Gastrocnemius medialis (tissue), 4 donors: ENCODE results near the gene TERC. TPM values are rescaled to one million over a fixed set of nuclear protein-coding genes. Genes with fewer than 3 reads are reported as not detected.

Source experiments
- ATAC-seq, 2 donors: fragments of 150-250 bp; one replicate each; pipeline ENCODE4 v1.9.1; 2016
- DNase-seq, 2 donors: peaks; one replicate each; pipeline ENCODE4 v3.0.0-alpha.2; 2019
- H3K27ac ChIP-seq, 4 donors: fragments of 200-600 bp; sonication (generic); 1 replicate in 1 of 4; 2 replicates in 3 of 4; pipeline ENCODE4 v1.5.1; 2016 to 2018; ENCODE audit warnings: mild to moderate bottlenecking in 2 of 4, moderate library complexity in 1 of 4
- H3K27me3 ChIP-seq, 3 donors: fragments of 200-600 bp; sonication (generic) in 2 of 3; 1 replicate in 1 of 3; 2 replicates in 2 of 3; pipeline versions ENCODE4 v1.5.1 to v1.6.0; 2016 to 2019; ENCODE audit warnings: mild to moderate bottlenecking in 1 of 3, moderate library complexity in 1 of 3
- H3K36me3 ChIP-seq, 2 donors: fragments of 200-600 bp; sonication (generic) in 1 of 2; one replicate each; pipeline ENCODE4 v1.5.1; 2017 to 2018
- H3K4me1 ChIP-seq, 2 donors: fragments of 200-600 bp; sonication (generic) in 1 of 2; one replicate each; pipeline ENCODE4 v1.5.1; 2016 to 2017; ENCODE audit warnings: mild to moderate bottlenecking in 2 of 2
- H3K4me3 ChIP-seq, 4 donors: fragments of 200-600 bp; sonication (generic) in 3 of 4; 1 replicate in 1 of 4; 2 replicates in 3 of 4; pipeline ENCODE4 v1.5.1; 2016 to 2019; ENCODE audit warnings: mild to moderate bottlenecking in 2 of 4
- H3K9me3 ChIP-seq, 3 donors: fragments of 200-600 bp; sonication (generic) in 2 of 3; 1 replicate in 1 of 3; 2 replicates in 2 of 3; pipeline ENCODE4 v1.5.1; 2016 to 2019
- POLR2A ChIP-seq, 2 donors: fragments of 450-650 bp; IDR thresholded peaks; one replicate each; pipeline ENCODE4 v1.6.1; 2017; ENCODE audit warnings: antibody characterized with exemption in 2 of 2, mild to moderate bottlenecking in 2 of 2, moderate library complexity in 2 of 2
- in situ Hi-C, 4 donors: fragments of 200-750 bp; cut with MboI; loops; one replicate each; pipeline versions ENCODE4 v1.15.0 to v1.8.0; 2017; ENCODE audit warnings: low sequenced_read_pairs in 4 of 4
- intact Hi-C: fragments of 100-400 bp; cut with DNase I; formaldehyde crosslinking; loops from one replicate; pipeline ENCODE4 v1.15.1; 2023; ENCODE audit warnings: low total_unique reads
- total RNA-seq, 4 donors: library from RNA; depleted of rRNA; stranded (reverse); fragments of >200 nt; gene quantifications; one replicate each; pipeline versions ENCODE4 v1.1.0 to v1.2.3, GENCODE V29; 2016
- TF ChIP-seq, protein P1 (sequence below), 5 experiments: fragments of 450-650 bp in 3 of 5; fragments of 200-600 bp in 2 of 5; sonication (generic) in 2 of 5; IDR thresholded peaks in 4 of 5; conservative IDR thresholded peaks in 1 of 5; 1 replicate in 4 of 5; 2 replicates in 1 of 5; pipeline ENCODE4 v1.5.1; 2016 to 2019; ENCODE audit warnings: antibody characterized with exemption in 5 of 5, mild to moderate bottlenecking in 3 of 5, moderate library complexity in 3 of 5

TERC gene
- total RNA-seq, 4 donors from 2014 or later = 12.0 to 143 (median 24.0) TPM

- no peaks in the 10 kb centered on the region for H3K27me3 ChIP-seq
- H3K27ac ChIP-seq = peak within 1 kb of the TSS; percentile 95 to 100 (median 97)
- TF ChIP-seq, protein P1, sequence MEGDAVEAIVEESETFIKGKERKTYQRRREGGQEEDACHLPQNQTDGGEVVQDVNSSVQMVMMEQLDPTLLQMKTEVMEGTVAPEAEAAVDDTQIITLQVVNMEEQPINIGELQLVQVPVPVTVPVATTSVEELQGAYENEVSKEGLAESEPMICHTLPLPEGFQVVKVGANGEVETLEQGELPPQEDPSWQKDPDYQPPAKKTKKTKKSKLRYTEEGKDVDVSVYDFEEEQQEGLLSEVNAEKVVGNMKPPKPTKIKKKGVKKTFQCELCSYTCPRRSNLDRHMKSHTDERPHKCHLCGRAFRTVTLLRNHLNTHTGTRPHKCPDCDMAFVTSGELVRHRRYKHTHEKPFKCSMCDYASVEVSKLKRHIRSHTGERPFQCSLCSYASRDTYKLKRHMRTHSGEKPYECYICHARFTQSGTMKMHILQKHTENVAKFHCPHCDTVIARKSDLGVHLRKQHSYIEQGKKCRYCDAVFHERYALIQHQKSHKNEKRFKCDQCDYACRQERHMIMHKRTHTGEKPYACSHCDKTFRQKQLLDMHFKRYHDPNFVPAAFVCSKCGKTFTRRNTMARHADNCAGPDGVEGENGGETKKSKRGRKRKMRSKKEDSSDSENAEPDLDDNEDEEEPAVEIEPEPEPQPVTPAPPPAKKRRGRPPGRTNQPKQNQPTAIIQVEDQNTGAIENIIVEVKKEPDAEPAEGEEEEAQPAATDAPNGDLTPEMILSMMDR (IDR thresholded peaks at IDR 0.05 in 4 of 5, conservative IDR thresholded peaks at IDR 0.05 in 1 of 5) = no peak
- peak; percentile 99 for TF ChIP-seq POLR2A (IDR thresholded peaks at IDR 0.05)
- peak; percentile 85 to 88 for DNase-seq
- peaks cover 26 to 27% of the 10 kb centered on the region in 2 donors for H3K4me1 ChIP-seq
- ATAC-seq = peak; percentile 86 to 88
- intact Hi-C loops (loop anchor here (1.0 to 5.0 kb wide), 4 partner anchors 194 to 584 kb away; partner anchors contain the start of genes PHC3, PRKCI, SEC62 and SKIL), in situ Hi-C loops (loop anchor here in 2 of 4 donors (10.0 to 25.0 kb wide), 2 partner anchors 192 to 589 kb away; partner anchors contain the start of genes SEC62 (in 1 of the 2) and SKIL (in 1 of the 2))
- H3K4me3 ChIP-seq = peak within 1 kb of the TSS; percentile 76 to 99 (median 92)
- H3K9me3 ChIP-seq = no peaks in the 10 kb centered on the region
- peaks cover 0 to 32% of the 10 kb centered on the region in 2 donors for H3K36me3 ChIP-seq
These were observed 8.3 kb upstream of the TERC start, which contains the start of gene MYNN for GRCh38 chr3:169772897-169773816. MYNN (plus strand) TSS chr3:169773396; CDS start chr3:169774296, 900 bp downstream.

DNA sequence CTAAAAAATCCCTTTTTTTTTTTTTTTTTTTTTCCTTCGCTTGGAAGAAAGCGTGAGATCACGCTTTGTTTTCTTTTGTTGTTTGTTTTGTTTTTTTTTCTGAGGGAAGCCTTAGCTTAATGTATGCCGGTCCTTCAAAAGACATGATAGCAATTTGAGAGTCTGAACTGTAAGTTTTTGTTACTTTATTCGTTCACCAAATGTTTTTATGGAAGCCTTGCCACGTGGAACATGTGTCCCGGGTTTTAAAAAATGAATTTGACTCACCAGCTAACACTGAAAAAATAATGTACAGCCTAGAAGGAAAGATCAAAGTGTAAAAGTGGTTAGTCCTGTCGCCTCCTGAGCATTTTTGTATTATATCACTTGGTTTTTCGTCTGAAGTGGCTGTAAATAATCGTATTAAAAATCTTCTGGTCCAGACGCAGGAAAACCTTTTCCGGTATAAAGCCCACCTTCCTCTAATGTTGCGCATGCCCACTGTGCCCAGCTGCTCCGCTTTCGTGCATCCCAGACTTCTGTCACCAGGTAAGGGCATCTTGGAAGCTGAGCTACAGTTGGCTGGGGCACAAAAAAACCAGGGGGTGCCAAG, 7.5 kb upstream of the TERC start:
- Histone ChIP-seq H3K4me3 (peak overlapping the region; percentile 76 to 99 (median 92)), H3K4me1 (peaks cover 26 to 27% of the 10 kb centered on the region in 2 donors), H3K9me3 (no peaks in the 10 kb centered on the region), H3K27ac (peak overlapping the region; percentile 95 to 100 (median 97)), H3K27me3 (no peaks in the 10 kb centered on the region), H3K36me3 (peaks cover 0 to 25% of the 10 kb centered on the region in 2 donors)
- in situ Hi-C loops (loop anchor here in 2 of 4 donors (10.0 to 25.0 kb wide), 2 partner anchors 192 to 590 kb away; partner anchors contain the start of genes SEC62 (in 1 of the 2) and SKIL (in 1 of the 2)), intact Hi-C loops (loop anchor here (1.0 to 5.0 kb wide), 4 partner anchors 195 to 584 kb away; partner anchors contain the start of genes PHC3, PRKCI, SEC62 and SKIL)
- TF ChIP-seq POLR2A (IDR thresholded peaks at IDR 0.05) = no peak
- TF ChIP-seq, protein P1 (IDR thresholded peaks at IDR 0.05 in 4 of 5, conservative IDR thresholded peaks at IDR 0.05 in 1 of 5) = no peak
- ATAC-seq (peak; percentile 72 to 77), DNase-seq (peak; percentile 67 to 76)

DNA sequence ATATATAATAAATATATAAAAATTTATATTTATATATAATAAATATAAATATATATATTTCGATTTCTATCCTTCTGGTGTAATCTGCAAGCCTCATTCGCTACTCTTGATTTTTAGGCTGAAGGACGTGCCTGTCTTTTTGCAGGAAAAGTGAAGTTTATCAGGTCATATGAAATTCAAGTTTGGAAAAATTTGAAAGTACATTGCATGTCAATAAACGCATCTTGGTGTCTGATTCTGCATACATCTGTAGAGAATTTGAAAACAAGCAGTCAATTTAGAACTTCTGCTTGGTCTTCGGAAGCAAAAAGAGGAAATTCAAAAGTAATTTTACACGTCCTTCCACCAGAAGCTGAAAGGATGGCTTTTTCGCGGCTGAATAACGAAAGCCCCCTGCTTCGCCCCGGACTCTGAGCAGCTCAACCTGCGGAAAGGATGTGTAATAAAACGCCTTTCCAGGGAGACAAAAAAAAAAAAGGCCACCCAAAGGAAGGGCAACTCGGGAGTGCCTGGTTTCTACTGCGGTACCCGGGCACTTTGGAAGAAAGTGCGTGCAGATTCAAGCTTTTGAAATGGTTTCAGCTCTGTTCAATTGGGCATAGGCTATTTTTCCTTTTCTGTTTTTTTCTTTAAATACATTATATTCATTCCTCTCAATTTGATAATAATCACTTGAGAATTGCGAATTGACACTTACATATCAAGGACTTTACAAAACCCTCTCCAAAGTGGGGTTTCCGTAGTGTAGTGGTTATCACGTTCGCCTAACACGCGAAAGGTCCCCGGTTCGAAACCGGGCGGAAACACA, 6.8 kb upstream of the TERC start:
- peak overlapping the region; percentile 76 to 99 (median 92) for H3K4me3 ChIP-seq
- intact Hi-C loops (loop anchor here (1.0 to 5.0 kb wide), 4 partner anchors 196 to 585 kb away; partner anchors contain the start of genes PHC3, PRKCI, SEC62 and SKIL), in situ Hi-C loops (loop anchor here in 2 of 4 donors (10.0 to 25.0 kb wide), 2 partner anchors 193 to 591 kb away; partner anchors contain the start of genes SEC62 (in 1 of the 2) and SKIL (in 1 of the 2))
- peak overlapping the region; percentile 95 to 100 (median 97) for H3K27ac ChIP-seq
- H3K27me3 ChIP-seq = no peaks in the 10 kb centered on the region
- TF ChIP-seq, protein P1 (IDR thresholded peaks at IDR 0.05 in 4 of 5, conservative IDR thresholded peaks at IDR 0.05 in 1 of 5) = no peak
- no peak for TF ChIP-seq POLR2A (IDR thresholded peaks at IDR 0.05)
- no peaks in the 10 kb centered on the region for H3K9me3 ChIP-seq
- peaks cover 26 to 27% of the 10 kb centered on the region in 2 donors for H3K4me1 ChIP-seq
- peaks cover 0 to 19% of the 10 kb centered on the region in 2 donors for H3K36me3 ChIP-seq
- DNase-seq = peak in 1 of 2 donors; percentile 18
- ATAC-seq = peak; percentile 41 to 47
